H1 (cell line): ENCODE measurements around the gene USP38. TPM values are rescaled to one million over a fixed set of nuclear protein-coding genes. Genes with fewer than 3 reads are reported as not detected.
"Not testable (repeated sequence)": the region's sequence is repeated elsewhere in the genome, so short reads cannot be mapped to it uniquely, and the experiment has no call there.

Experiments
- CTCF ChIA-PET: fragments of 300-600 bp; sonication (Branson Sonifier 250); formaldehyde crosslinking; loops from one replicate; lab custom pipeline; 2021; ENCODE audit not compliant: partially characterized antibody; lab: Charles Lee
- POLR2A ChIA-PET: fragments of 300-600 bp; sonication (Branson Sonifier 250); formaldehyde crosslinking; loops from one replicate; lab custom pipeline; 2021; ENCODE audit warnings: inconsistent platforms; ENCODE audit not compliant: partially characterized antibody; lab: Charles Lee
- DNase-seq, 2 experiments: peaks; one replicate each; pipeline versions ENCODE4 v3.0.0 to v3.0.0-alpha.2; 2010 to 2022; ENCODE audit warnings: low spot score in 2 of 2, low read depth in 1 of 2, mixed read lengths in 1 of 2
- FAIRE-seq: peaks from 2 replicates; lab custom pipeline; 2011; peaks lifted over from hg19 to GRCh38; lab: Jason Lieb, UNC
- H2AFZ ChIP-seq: 2 replicates; pipeline ENCODE4 v1.8.1; 2012; ENCODE audit warnings: low read length, inconsistent platforms
- H2AK5ac ChIP-seq: 2 replicates; pipeline ENCODE4 v1.6.1; 2013; ENCODE audit warnings: low read depth, low read length
- H2BK120ac ChIP-seq: replicated peaks from 2 replicates; pipeline ENCODE3; 2013; ENCODE audit warnings: low read depth, low read length, inconsistent platforms
- H2BK12ac ChIP-seq: 2 replicates; pipeline ENCODE4 v1.6.1; 2013; ENCODE audit warnings: low read depth, low read length
- H2BK15ac ChIP-seq: 2 replicates; pipeline ENCODE4 v1.6.1; 2013; ENCODE audit warnings: low read length
- H2BK20ac ChIP-seq: 2 replicates; pipeline ENCODE4 v1.6.1; 2013; ENCODE audit warnings: low read length
- H2BK5ac ChIP-seq: 2 replicates; pipeline ENCODE4 v1.6.1; 2013; ENCODE audit warnings: low read depth, low read length
- H3K14ac ChIP-seq: 2 replicates; pipeline ENCODE4 v1.6.1; 2013; ENCODE audit warnings: inconsistent platforms; ENCODE audit not compliant: insufficient read length
- H3K18ac ChIP-seq: 2 replicates; pipeline ENCODE4 v1.6.1; 2013; ENCODE audit warnings: low read length; ENCODE audit errors: extremely low read depth
- H3K23ac ChIP-seq: 2 replicates; pipeline ENCODE4 v1.6.1; 2013; ENCODE audit warnings: inconsistent platforms; ENCODE audit not compliant: insufficient read length
- H3K23me2 ChIP-seq: 2 replicates; pipeline ENCODE4 v1.6.1; 2013; ENCODE audit warnings: low read depth, low read length
- H3K27ac ChIP-seq: 2 replicates; pipeline ENCODE4 v1.6.1; 2011; ENCODE audit warnings: low read depth, low read length, inconsistent platforms
- H3K27me3 ChIP-seq, 4 experiments: replicated peaks in 1 of 4; 1 replicate in 1 of 4; 2 replicates in 3 of 4; pipeline versions ENCODE4 v1.6.1 to v1.8.1; 2011 to 2013; ENCODE audit warnings: low read length in 3 of 4, mild to moderate bottlenecking in 3 of 4, inconsistent platforms in 2 of 4, mixed read lengths in 2 of 4, moderate library complexity in 1 of 4; ENCODE audit not compliant: control insufficient read depth in 3 of 4, insufficient read depth in 3 of 4; ENCODE audit errors: extremely low read depth in 1 of 4
- H3K36me3 ChIP-seq, 4 experiments: 2 replicates each; pipeline versions ENCODE4 v1.6.1 to v1.8.1; 2011 to 2013; ENCODE audit warnings: mild to moderate bottlenecking in 4 of 4, low read length in 3 of 4, moderate library complexity in 2 of 4, control low read depth in 1 of 4, inconsistent platforms in 1 of 4; ENCODE audit not compliant: insufficient read depth in 4 of 4, control insufficient read depth in 2 of 4
- H3K4ac ChIP-seq: replicated peaks from 2 replicates; pipeline ENCODE3; 2013; ENCODE audit warnings: low read length, low read depth, mixed read lengths, inconsistent platforms; ENCODE audit not compliant: insufficient read length
- H3K4me1 ChIP-seq, 4 experiments: replicated peaks in 1 of 4; 1 replicate in 1 of 4; 2 replicates in 3 of 4; pipeline versions ENCODE4 v1.6.1 to v1.8.1; 2011 to 2013; ENCODE audit warnings: low read length in 3 of 4, inconsistent platforms in 2 of 4, mixed read lengths in 1 of 4; ENCODE audit not compliant: insufficient read depth in 4 of 4, control insufficient read depth in 3 of 4
- H3K4me2 ChIP-seq, 2 experiments: 2 replicates each; pipeline versions ENCODE4 v1.6.1 to v1.8.1; 2011 to 2013; ENCODE audit warnings: low read depth in 2 of 2, low read length in 2 of 2, control low read depth in 1 of 2, inconsistent platforms in 1 of 2, mild to moderate bottlenecking in 1 of 2; ENCODE audit not compliant: insufficient read depth in 1 of 2
- H3K4me3 ChIP-seq, 4 experiments: fragments of 200-600, 300-600 bp in 1 of 4; sonication (generic), shearing (Covaris generic), sonication (Bioruptor Twin) in 1 of 4; 2 replicates each; pipeline versions ENCODE4 v1.5.1 to v1.8.1; 2011 to 2016; ENCODE audit warnings: low read length in 4 of 4, low read depth in 3 of 4, control low read depth in 2 of 4, inconsistent platforms in 2 of 4, mild to moderate bottlenecking in 2 of 4, mixed read lengths in 1 of 4, moderate library complexity in 1 of 4; ENCODE audit not compliant: insufficient read depth in 2 of 4; ENCODE audit errors: extremely low read depth in 1 of 4
- H3K56ac ChIP-seq: replicated peaks from 2 replicates; pipeline ENCODE3; 2013; ENCODE audit warnings: low read depth, mild to moderate bottlenecking, mixed read lengths, low read length, inconsistent platforms; ENCODE audit not compliant: insufficient read length
- H3K79me1 ChIP-seq: 2 replicates; pipeline ENCODE4 v1.6.1; 2013; ENCODE audit warnings: low read depth, low read length, control low read depth
- H3K79me2 ChIP-seq, 2 experiments: 2 replicates each; pipeline versions ENCODE4 v1.6.1 to v1.8.1; 2012 to 2013; ENCODE audit warnings: low read length in 2 of 2, mild to moderate bottlenecking in 2 of 2, inconsistent platforms in 1 of 2; ENCODE audit not compliant: insufficient read depth in 2 of 2, control insufficient read depth in 1 of 2
- H3K9ac ChIP-seq, 4 experiments: replicated peaks in 1 of 4; 1 replicate in 1 of 4; 2 replicates in 3 of 4; pipeline versions ENCODE4 v1.6.1 to v1.8.1; 2011 to 2013; ENCODE audit warnings: low read depth in 3 of 4, low read length in 3 of 4, control low read depth in 2 of 4, mild to moderate bottlenecking in 2 of 4, moderate library complexity in 2 of 4, inconsistent platforms in 1 of 4; ENCODE audit errors: extremely low read depth in 1 of 4
- H3K9me3 ChIP-seq, 2 experiments: 2 replicates each; pipeline versions ENCODE4 v1.6.1 to v1.8.1; 2012 to 2013; ENCODE audit warnings: mild to moderate bottlenecking in 2 of 2, moderate library complexity in 2 of 2, control low read depth in 1 of 2, inconsistent platforms in 1 of 2, low read depth in 1 of 2, low read length in 1 of 2, mixed read lengths in 1 of 2; ENCODE audit not compliant: insufficient read depth in 2 of 2
- H4K20me1 ChIP-seq, 2 experiments: replicated peaks in 1 of 2; 2 replicates each; pipeline versions ENCODE3 to v1.8.1; 2011 to 2013; ENCODE audit warnings: inconsistent platforms in 2 of 2, low read length in 2 of 2, mild to moderate bottlenecking in 1 of 2; ENCODE audit not compliant: insufficient read depth in 2 of 2, control insufficient read depth in 1 of 2
- H4K5ac ChIP-seq: 2 replicates; pipeline ENCODE4 v1.6.1; 2013; ENCODE audit warnings: low read length, low read depth, mixed read lengths, inconsistent platforms; ENCODE audit not compliant: insufficient read length
- H4K8ac ChIP-seq: 2 replicates; pipeline ENCODE4 v1.8.0; 2013; ENCODE audit warnings: mild to moderate bottlenecking, moderate library complexity, low read length, inconsistent platforms; ENCODE audit not compliant: insufficient read depth; ENCODE audit errors: extremely low read depth
- H4K91ac ChIP-seq: replicated peaks from 2 replicates; pipeline ENCODE3; 2013; ENCODE audit warnings: low read length, mixed read lengths, inconsistent platforms; ENCODE audit not compliant: insufficient read length
- WGBS, 2 experiments: shearing (Covaris generic) in 1 of 2; methylation state at CpG; one replicate each; pipeline versions ENCODE4 v1.1.6 to v1.1.7; 2013 to 2015; ENCODE audit warnings: low lambda C conversion rate in 2 of 2, mixed read lengths in 2 of 2, inconsistent platforms in 1 of 2, low coverage in 1 of 2, missing lambda C conversion rate in 1 of 2; ENCODE audit not compliant: insufficient replicate concordance in 2 of 2, insufficient coverage in 1 of 2, insufficient read length in 1 of 2; ENCODE audit errors: extremely low coverage in 1 of 2, missing lambda C conversion rate in 1 of 2; 5-methylcytosine and 5-hydroxymethylcytosine counted together
- polyA plus RNA-seq, 7 experiments: library from polyadenylated mRNA; depleted of rRNA in 3 of 7; stranded (reverse) in 5 of 7; unstranded in 2 of 7; fragments of >200 nt in 5 of 7; fragments of 200-250 nt in 2 of 7; gene quantifications; 1 replicate in 5 of 7; 2 replicates in 1 of 7; 4 replicates in 1 of 7; pipeline versions ENCODE4 v1.2.1 to v1.2.3, GENCODE V29; 2011 to 2013; ENCODE audit warnings: missing spikeins in 2 of 7, mixed read lengths in 2 of 7
- total RNA-seq: library from RNA; stranded (reverse); fragmentation: NEBNext Ultra II Directional; extraction: Animal tissue kit (Norgen Biotek cat#: 25700); gene quantifications from 2 replicates; pipeline ENCODE4 v1.2.1, GENCODE V29; 2021

USP38 gene
- total and polyA plus RNA-seq, 2 of the 8 experiments (the other 6 are each of a cell fraction or from before 2014, with no cell fraction given): 3.2 to 10.5 TPM

- H3K9me3 ChIP-seq: peaks cover 23 to 27% of the 10 kb centered on the region in 2 experiments
- WGBS, 2 experiments: 95% methylated on average over 2 of the region's 2 CpGs; no CpG with 5 or more reads in 1 of the 2 experiments
- DNase-seq, H3K56ac ChIP-seq, H3K14ac ChIP-seq, H3K23ac ChIP-seq, H2AFZ ChIP-seq, H2AK5ac ChIP-seq, H4K20me1 ChIP-seq, POLR2A ChIA-PET, H3K36me3 ChIP-seq, H2BK20ac ChIP-seq, CTCF ChIA-PET, H3K23me2 ChIP-seq, H3K4ac ChIP-seq, H2BK5ac ChIP-seq, H3K4me2 ChIP-seq, H3K79me1 ChIP-seq, H3K18ac ChIP-seq, H4K5ac ChIP-seq, FAIRE-seq, H3K4me3 ChIP-seq, H3K27ac ChIP-seq, H2BK12ac ChIP-seq, H2BK120ac ChIP-seq, H2BK15ac ChIP-seq, H3K9ac ChIP-seq, H3K4me1 ChIP-seq, H3K27me3 ChIP-seq, H4K8ac ChIP-seq, H3K79me2 ChIP-seq, H4K91ac ChIP-seq: not testable (repeated sequence)
Measured at GRCh38 chr4:143267690-143268089, 83.0 kb downstream of the USP38 start.
